ENCODE measurements around the gene PTPRM.
A peak's percentile ranks its signal among the peaks of the same experiment; 100 is the strongest.

The PTPRM gene

DNA sequence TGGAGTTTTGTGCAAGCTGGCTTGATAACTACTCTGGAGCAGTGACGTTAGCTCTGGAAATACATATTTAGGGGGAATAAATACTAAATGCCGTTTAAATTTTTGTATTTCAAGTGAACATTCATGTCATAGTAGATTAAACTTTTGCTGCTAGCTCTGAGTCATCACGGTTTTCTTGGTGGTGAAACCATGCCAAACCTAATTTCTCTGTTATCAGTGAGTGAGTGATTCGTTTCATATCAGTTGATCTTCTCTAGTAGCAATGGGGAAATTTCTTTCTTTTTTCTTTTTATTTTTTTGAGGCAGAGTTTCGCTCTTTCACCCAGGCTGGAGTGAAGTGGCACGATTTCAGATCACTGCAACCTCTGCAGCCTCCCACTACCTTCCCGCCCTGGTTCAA, 211.1 kb downstream of the PTPRM start:
- H3K4me3 ChIP-seq (ENCODE audit: insufficient read depth, low read depth, low read length) = no peak overlapping the region
- no peaks in the 10 kb centered on the region for H3K4me1 ChIP-seq (ENCODE audit: control insufficient read depth, insufficient read depth, low read length)
- no peaks in the 10 kb centered on the region for H3K27me3 ChIP-seq (ENCODE audit: control insufficient read depth, insufficient read depth, low read length, poor library complexity, severe bottlenecking)
- H3K36me3 ChIP-seq (ENCODE audit: control insufficient read depth, insufficient read depth, low read length) = no peaks in the 10 kb centered on the region
- WGBS, 2 experiments = 93 to 96% methylated on average over 7 of the region's 7 CpGs
- H3K27ac ChIP-seq (ENCODE audit: insufficient read depth, low read depth, low read length, poor library complexity, severe bottlenecking) = no peak overlapping the region
- H3K9me3 ChIP-seq (ENCODE audit: control insufficient read depth, low read length) = no peaks in the 10 kb centered on the region

DNA sequence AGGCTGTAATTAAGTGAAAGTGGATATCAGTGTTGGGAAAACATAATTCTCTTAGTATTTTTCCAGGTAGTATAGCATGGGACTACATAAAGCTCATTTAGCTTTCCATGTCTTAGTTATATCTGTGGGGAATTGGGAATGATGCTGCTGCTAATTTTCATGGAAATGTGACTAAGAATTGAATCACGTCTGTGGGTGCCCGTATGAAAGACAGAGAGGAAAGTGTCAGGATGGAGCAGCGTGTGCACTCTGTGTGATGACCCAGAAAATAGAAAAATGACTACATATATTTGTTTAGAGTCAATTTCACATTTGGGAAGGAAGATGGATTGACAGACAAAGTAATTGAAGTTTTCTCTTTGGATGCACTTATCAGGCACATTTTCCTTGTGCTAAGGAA, 212.1 kb downstream of the PTPRM start:
- Histone ChIP-seq H3K4me3 (ENCODE audit: insufficient read depth, low read depth, low read length) (no peak overlapping the region), H3K4me1 (ENCODE audit: control insufficient read depth, insufficient read depth, low read length) (no peaks in the 10 kb centered on the region), H3K9me3 (ENCODE audit: control insufficient read depth, low read length) (no peaks in the 10 kb centered on the region), H3K36me3 (ENCODE audit: control insufficient read depth, insufficient read depth, low read length) (no peaks in the 10 kb centered on the region), H3K27me3 (ENCODE audit: control insufficient read depth, insufficient read depth, low read length, poor library complexity, severe bottlenecking) (no peaks in the 10 kb centered on the region), H3K27ac (ENCODE audit: insufficient read depth, low read depth, low read length, poor library complexity, severe bottlenecking) (no peak overlapping the region)
- 90 to 92% methylated on average over 3 of the region's 3 CpGs for WGBS, 2 experiments

DNA sequence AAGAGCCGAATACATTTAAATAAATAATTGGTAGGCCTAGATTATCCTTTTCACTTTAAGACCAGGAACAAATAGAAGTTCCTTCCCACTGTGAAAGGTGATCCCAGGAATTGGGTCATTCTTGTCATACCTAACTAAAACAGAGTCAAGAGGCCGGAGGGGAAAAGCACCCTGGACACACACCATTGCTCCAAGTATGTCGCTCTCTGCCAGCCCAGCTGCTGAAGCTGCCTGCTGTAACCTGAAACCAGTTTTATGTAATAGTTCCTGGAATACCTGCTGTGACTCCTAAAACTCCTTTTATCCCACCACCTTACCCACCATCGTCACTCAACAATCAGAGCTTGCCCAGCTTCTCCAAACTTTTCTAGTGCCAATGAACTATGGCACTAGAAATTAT, 217.1 kb downstream of the PTPRM start:
- no peaks in the 10 kb centered on the region for H3K27me3 ChIP-seq (ENCODE audit: control insufficient read depth, insufficient read depth, low read length, poor library complexity, severe bottlenecking)
- H3K4me1 ChIP-seq (ENCODE audit: control insufficient read depth, insufficient read depth, low read length) = no peaks in the 10 kb centered on the region
- no peak overlapping the region for H3K4me3 ChIP-seq (ENCODE audit: insufficient read depth, low read depth, low read length)
- WGBS, 2 experiments = 84 to 88% methylated on average over 3 to 4 of the region's 4 CpGs
- no peaks in the 10 kb centered on the region for H3K36me3 ChIP-seq (ENCODE audit: control insufficient read depth, insufficient read depth, low read length)
- H3K27ac ChIP-seq (ENCODE audit: insufficient read depth, low read depth, low read length, poor library complexity, severe bottlenecking) = no peak overlapping the region
- H3K9me3 ChIP-seq (ENCODE audit: control insufficient read depth, low read length) = no peaks in the 10 kb centered on the region

DNA sequence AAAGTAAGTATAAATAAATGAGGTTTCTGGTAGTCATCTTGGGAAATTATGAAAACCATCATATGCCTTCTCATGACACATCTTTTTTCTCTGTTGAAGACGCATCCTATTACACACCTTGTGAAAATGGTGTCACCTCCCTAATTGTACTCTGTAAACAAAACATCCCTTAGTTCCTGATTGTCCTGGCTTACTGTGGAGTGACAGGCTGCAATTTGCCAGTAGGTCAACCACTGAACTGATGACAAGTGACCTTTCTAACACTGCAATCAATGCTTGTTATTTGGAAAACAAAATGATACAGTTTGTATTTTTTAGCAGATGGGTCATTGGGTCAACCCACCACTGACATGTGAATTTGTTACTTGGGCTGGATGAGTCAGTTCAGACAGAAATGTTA, 219.5 kb downstream of the PTPRM start:
- H3K27ac ChIP-seq (ENCODE audit: insufficient read depth, low read depth, low read length, poor library complexity, severe bottlenecking) = no peak overlapping the region
- 75 to 92% methylated on average over 1 of the region's 1 CpG for WGBS, 2 experiments
- H3K27me3 ChIP-seq (ENCODE audit: control insufficient read depth, insufficient read depth, low read length, poor library complexity, severe bottlenecking) = no peaks in the 10 kb centered on the region
- no peak overlapping the region for H3K4me3 ChIP-seq (ENCODE audit: insufficient read depth, low read depth, low read length)
- peaks cover 14% of the 10 kb centered on the region for H3K4me1 ChIP-seq (ENCODE audit: control insufficient read depth, insufficient read depth, low read length)
- H3K9me3 ChIP-seq (ENCODE audit: control insufficient read depth, low read length) = no peaks in the 10 kb centered on the region
- no peaks in the 10 kb centered on the region for H3K36me3 ChIP-seq (ENCODE audit: control insufficient read depth, insufficient read depth, low read length)

DNA sequence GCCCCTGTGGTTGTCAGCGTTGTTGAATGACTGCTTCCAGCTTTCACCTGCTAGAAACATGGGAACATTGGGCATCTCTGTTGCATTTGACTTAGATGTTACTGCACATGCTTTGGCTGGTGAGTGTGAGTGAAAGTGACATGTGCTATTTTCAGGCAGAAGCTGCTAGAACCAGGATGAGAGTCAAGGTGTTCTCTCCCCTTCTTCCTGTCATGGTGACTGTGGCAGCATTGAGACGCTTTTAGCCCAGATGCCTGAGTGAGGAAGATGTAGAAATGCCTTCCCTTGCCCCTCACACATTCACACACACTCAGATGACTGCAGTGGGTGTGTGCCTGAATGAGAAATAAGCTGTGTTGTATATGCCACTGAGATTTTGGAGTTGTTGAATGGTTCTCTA, 220.2 kb downstream of the PTPRM start:
- Histone ChIP-seq H3K4me3 (ENCODE audit: insufficient read depth, low read depth, low read length) (no peak overlapping the region), H3K9me3 (ENCODE audit: control insufficient read depth, low read length) (no peaks in the 10 kb centered on the region), H3K4me1 (ENCODE audit: control insufficient read depth, insufficient read depth, low read length) (peaks cover 14% of the 10 kb centered on the region), H3K27me3 (ENCODE audit: control insufficient read depth, insufficient read depth, low read length, poor library complexity, severe bottlenecking) (no peaks in the 10 kb centered on the region), H3K36me3 (ENCODE audit: control insufficient read depth, insufficient read depth, low read length) (no peaks in the 10 kb centered on the region), H3K27ac (ENCODE audit: insufficient read depth, low read depth, low read length, poor library complexity, severe bottlenecking) (no peak overlapping the region)
- whole genome bisulfite sequencing, 2 experiments = 90 to 97% methylated on average over 1 to 2 of the region's 2 CpGs

DNA sequence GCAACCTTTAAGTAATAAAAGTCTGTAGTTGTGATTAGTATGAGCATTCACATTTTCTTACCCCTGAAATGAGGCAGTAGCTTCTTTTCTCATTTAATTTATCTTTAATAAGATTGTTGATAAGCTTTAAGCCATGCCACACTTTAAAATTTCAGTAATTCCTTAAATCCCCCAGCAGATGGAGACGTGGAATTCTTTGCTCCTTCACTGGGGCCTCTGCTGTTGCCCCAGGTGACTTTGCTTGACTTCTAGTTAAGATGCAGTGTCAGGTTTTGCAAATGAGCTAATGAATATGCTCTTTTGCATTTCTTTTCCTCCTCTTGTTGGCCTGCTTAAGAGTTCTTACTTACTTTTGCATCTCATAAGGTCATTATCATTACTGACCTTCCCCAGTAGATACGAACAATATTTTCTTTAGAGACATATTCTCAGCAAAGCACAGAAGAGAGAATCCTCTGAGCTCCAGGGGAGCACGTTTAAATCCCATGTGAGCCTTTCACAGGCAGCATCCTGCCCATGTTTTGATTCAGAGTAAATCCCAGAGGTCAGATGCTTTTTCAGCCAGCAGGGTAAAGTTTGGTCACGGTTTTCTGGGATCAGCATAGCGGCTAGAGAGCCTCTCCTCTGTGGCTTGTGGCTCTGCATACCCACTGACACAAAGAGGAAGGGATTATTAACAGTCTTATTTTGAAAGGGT, 222.9 kb downstream of the PTPRM start:
- Histone ChIP-seq H3K9me3 (ENCODE audit: control insufficient read depth, low read length) (no peaks in the 10 kb centered on the region), H3K36me3 (ENCODE audit: control insufficient read depth, insufficient read depth, low read length) (no peaks in the 10 kb centered on the region), H3K27me3 (ENCODE audit: control insufficient read depth, insufficient read depth, low read length, poor library complexity, severe bottlenecking) (no peaks in the 10 kb centered on the region), H3K4me1 (ENCODE audit: control insufficient read depth, insufficient read depth, low read length) (peaks cover 14% of the 10 kb centered on the region), H3K27ac (ENCODE audit: insufficient read depth, low read depth, low read length, poor library complexity, severe bottlenecking) (peak overlapping the region; percentile 85), H3K4me3 (ENCODE audit: insufficient read depth, low read depth, low read length) (no peak overlapping the region)
- WGBS, 2 experiments = 4 to 9% methylated on average over 5 of the region's 5 CpGs

DNA sequence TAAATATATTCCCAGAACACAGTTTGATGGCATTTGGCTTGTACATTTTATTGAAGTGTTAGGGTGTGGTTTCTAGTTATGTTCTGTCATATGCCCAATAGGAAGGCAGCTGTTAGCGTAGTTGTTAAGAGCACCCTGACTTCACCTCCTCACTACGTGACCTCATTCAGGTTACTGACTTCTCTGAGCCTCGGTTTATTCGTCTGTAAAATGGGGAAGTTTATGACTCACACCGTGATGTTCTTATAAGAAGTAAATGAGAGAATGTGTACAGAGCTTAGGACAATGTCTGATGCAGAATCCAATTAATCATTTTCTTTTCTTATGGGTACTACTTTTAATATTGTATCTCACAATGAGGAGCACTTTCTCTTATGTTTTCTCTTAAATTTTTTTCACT, 226.0 kb downstream of the PTPRM start:
- 95 to 99% methylated on average over 5 of the region's 5 CpGs for WGBS, 2 experiments
- H3K4me1 ChIP-seq (ENCODE audit: control insufficient read depth, insufficient read depth, low read length) = peaks cover 14% of the 10 kb centered on the region
- no peaks in the 10 kb centered on the region for H3K36me3 ChIP-seq (ENCODE audit: control insufficient read depth, insufficient read depth, low read length)
- H3K9me3 ChIP-seq (ENCODE audit: control insufficient read depth, low read length) = no peaks in the 10 kb centered on the region
- no peaks in the 10 kb centered on the region for H3K27me3 ChIP-seq (ENCODE audit: control insufficient read depth, insufficient read depth, low read length, poor library complexity, severe bottlenecking)
- no peak overlapping the region for H3K4me3 ChIP-seq (ENCODE audit: insufficient read depth, low read depth, low read length)
- no peak overlapping the region for H3K27ac ChIP-seq (ENCODE audit: insufficient read depth, low read depth, low read length, poor library complexity, severe bottlenecking)

DNA sequence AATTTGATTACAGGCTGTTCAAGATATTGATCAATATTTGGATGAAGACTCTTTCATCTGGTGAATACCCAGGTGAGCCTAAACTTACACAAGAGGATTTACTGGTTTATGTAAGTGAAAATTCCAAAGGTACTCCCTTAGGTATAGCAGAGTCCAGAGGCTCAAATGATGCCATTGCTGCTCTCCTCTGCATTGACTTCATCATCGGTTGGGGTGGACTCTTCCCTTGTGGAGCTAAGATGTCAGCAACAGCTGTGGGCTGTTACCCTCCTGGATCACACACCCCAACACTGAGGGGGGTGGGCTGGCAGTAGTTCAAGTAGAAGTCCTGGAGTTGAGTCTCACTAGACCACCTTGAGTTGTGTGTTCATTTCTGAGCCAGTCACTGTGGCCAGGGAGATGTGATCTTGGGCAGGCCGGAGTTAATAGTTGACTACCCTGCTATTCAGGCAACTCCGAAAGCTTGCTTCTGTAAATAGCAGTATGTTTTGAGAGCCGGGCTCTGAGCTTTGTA, 236.9 kb downstream of the PTPRM start:
- H3K4me1 ChIP-seq (ENCODE audit: control insufficient read depth, insufficient read depth, low read length) = no peaks in the 10 kb centered on the region
- 90 to 91% methylated on average over 4 of the region's 4 CpGs for WGBS, 2 experiments
- no peaks in the 10 kb centered on the region for H3K9me3 ChIP-seq (ENCODE audit: control insufficient read depth, low read length)
- no peaks in the 10 kb centered on the region for H3K36me3 ChIP-seq (ENCODE audit: control insufficient read depth, insufficient read depth, low read length)
- no peak overlapping the region for H3K4me3 ChIP-seq (ENCODE audit: insufficient read depth, low read depth, low read length)
- H3K27ac ChIP-seq (ENCODE audit: insufficient read depth, low read depth, low read length, poor library complexity, severe bottlenecking) = no peak overlapping the region
- no peaks in the 10 kb centered on the region for H3K27me3 ChIP-seq (ENCODE audit: control insufficient read depth, insufficient read depth, low read length, poor library complexity, severe bottlenecking)

DNA sequence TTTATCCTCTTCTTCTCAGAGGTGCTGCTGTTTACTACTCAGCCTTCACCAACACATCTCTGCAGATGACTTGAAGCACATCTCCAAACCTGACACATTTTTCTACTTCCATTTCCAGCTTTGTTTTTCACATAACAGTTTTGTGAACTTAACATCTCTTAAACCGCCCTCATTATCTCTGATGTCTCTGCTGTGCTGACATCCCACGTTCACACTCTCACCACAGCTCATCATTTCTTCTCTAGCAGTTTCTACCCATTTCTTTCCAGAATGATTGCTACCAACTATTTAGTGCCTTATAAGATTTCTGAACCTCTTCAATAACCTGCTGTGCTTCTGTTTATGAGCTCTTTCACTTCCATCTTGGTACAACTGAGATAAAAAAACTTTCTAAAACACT, 238.0 kb downstream of the PTPRM start:
- WGBS, 2 experiments = 92 to 93% methylated on average over 2 of the region's 2 CpGs

DNA sequence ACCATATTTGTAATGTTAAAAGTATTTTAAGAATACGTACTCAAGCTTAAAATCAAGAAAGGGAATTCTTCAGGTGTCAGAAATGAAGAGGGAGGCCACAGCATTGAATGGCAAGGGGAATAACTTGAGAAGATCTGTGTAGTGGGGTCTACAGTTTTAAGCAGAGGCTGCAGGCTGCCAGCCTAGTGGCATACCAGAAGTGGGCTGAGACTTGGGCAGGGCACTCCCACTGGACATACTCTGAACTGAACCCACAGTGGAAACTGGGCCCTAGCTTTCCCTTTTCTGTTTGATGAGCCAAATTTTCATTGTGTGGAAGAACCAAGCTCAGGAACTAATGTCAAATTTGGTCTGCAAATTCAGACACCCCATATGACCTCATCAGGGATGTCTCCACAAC, 238.8 kb downstream of the PTPRM start:
- no peaks in the 10 kb centered on the region for H3K27me3 ChIP-seq (ENCODE audit: control insufficient read depth, insufficient read depth, low read length, poor library complexity, severe bottlenecking)
- no peak overlapping the region for H3K27ac ChIP-seq (ENCODE audit: insufficient read depth, low read depth, low read length, poor library complexity, severe bottlenecking)
- H3K36me3 ChIP-seq (ENCODE audit: control insufficient read depth, insufficient read depth, low read length) = no peaks in the 10 kb centered on the region
- 91 to 95% methylated on average over 1 of the region's 1 CpG for WGBS, 2 experiments
- H3K4me3 ChIP-seq (ENCODE audit: insufficient read depth, low read depth, low read length) = no peak overlapping the region
- no peaks in the 10 kb centered on the region for H3K4me1 ChIP-seq (ENCODE audit: control insufficient read depth, insufficient read depth, low read length)
- H3K9me3 ChIP-seq (ENCODE audit: control insufficient read depth, low read length) = no peaks in the 10 kb centered on the region

More for the DNA sequence above, 238.0 kb downstream of the PTPRM start:
- Histone ChIP-seq H3K27me3 (ENCODE audit: control insufficient read depth, insufficient read depth, low read length, poor library complexity, severe bottlenecking) (no peaks in the 10 kb centered on the region), H3K4me3 (ENCODE audit: insufficient read depth, low read depth, low read length) (no peak overlapping the region), H3K9me3 (ENCODE audit: control insufficient read depth, low read length) (no peaks in the 10 kb centered on the region), H3K36me3 (ENCODE audit: control insufficient read depth, insufficient read depth, low read length) (no peaks in the 10 kb centered on the region), H3K27ac (ENCODE audit: insufficient read depth, low read depth, low read length, poor library complexity, severe bottlenecking) (no peak overlapping the region), H3K4me1 (ENCODE audit: control insufficient read depth, insufficient read depth, low read length) (no peaks in the 10 kb centered on the region)

Data from ectodermal cell (in vitro differentiated cells).